K562 (cell line): ENCODE data around the gene POU2AF2. TPM values are rescaled to one million over a fixed set of nuclear protein-coding genes. Genes with fewer than 3 reads are reported as not detected.

Experiments
- ATAC-seq: fragments of 200-7000 bp; cut with Tn5 transposase; 3 replicates; pipeline ENCODE4 v1.9.1; 2020; ENCODE audit warnings: moderate library complexity
- BruUV-seq: library from RNA; stranded (reverse); fragments of 400-500 nt; replicated peaks from 2 replicates; lab custom pipeline; 2021; lab: Mats Ljungman, UMichigan
- CTCF ChIA-PET: fragments of 300-600 bp; formaldehyde crosslinking; extraction: SDS; loops from one replicate; lab custom pipeline; 2021; ENCODE audit warnings: low intra/inter-chr PET ratio; lab: Yijun Ruan, JAX
- POLR2A ChIA-PET: fragments of 300-600, 350-650 bp; sonication (Branson Sonifier 250); formaldehyde crosslinking; extraction: SDS; loops from one replicate; lab custom pipeline; 2021; ENCODE audit warnings: antibody characterized with exemption, inconsistent platforms; lab: Yijun Ruan, JAX
- DNase-seq, 4 experiments: peaks; one replicate each; pipeline versions ENCODE4 v3.0.0 to v3.0.0-alpha.2; 2011 to 2018; ENCODE audit warnings: low spot score in 3 of 4, mixed read lengths in 3 of 4; ENCODE audit errors: extremely low read depth in 1 of 4
- FAIRE-seq: peaks from 2 replicates; lab custom pipeline; 2011; peaks lifted over from hg19 to GRCh38; lab: Jason Lieb, UNC
- H2AFZ ChIP-seq: 2 replicates; pipeline ENCODE4 v1.6.0; 2011; ENCODE audit warnings: low read depth, low read length, control low read depth, inconsistent platforms
- H3K27ac ChIP-seq: fragments of 200-600 bp; 3 replicates; pipeline ENCODE4 v1.8.0; 2011; ENCODE audit warnings: low read depth, mild to moderate bottlenecking, control low read depth, inconsistent platforms, low read length, moderate library complexity, mixed read lengths; ENCODE audit errors: extremely low read depth
- H3K27me3 ChIP-seq, 2 experiments: fragments of 300-600 bp in 1 of 2; 2 replicates in 1 of 2; 3 replicates in 1 of 2; pipeline versions ENCODE4 v1.6.0 to v1.8.0; 2011; ENCODE audit warnings: inconsistent platforms in 2 of 2, low read length in 2 of 2, mild to moderate bottlenecking in 1 of 2, mixed read lengths in 1 of 2, moderate library complexity in 1 of 2; ENCODE audit not compliant: control insufficient read depth in 2 of 2, insufficient read depth in 2 of 2
- H3K36me3 ChIP-seq: fragments of 300-600 bp; 3 replicates; pipeline ENCODE4 v1.8.0; 2011; ENCODE audit warnings: mild to moderate bottlenecking, low read length, inconsistent platforms; ENCODE audit not compliant: control insufficient read depth, insufficient read depth
- H3K4me1 ChIP-seq, 2 experiments: fragments of 200-600 bp in 1 of 2; replicated peaks in 1 of 2; 2 replicates in 1 of 2; 3 replicates in 1 of 2; pipeline versions ENCODE4 v1.5.1 to v1.8.0; 2011; ENCODE audit warnings: inconsistent platforms in 2 of 2, low read length in 2 of 2, mild to moderate bottlenecking in 1 of 2, mixed read lengths in 1 of 2, moderate library complexity in 1 of 2; ENCODE audit not compliant: control insufficient read depth in 2 of 2, insufficient read depth in 2 of 2
- H3K4me2 ChIP-seq: 2 replicates; pipeline ENCODE4 v1.6.1; 2011; ENCODE audit warnings: low read length, control low read depth, inconsistent platforms, mixed read lengths; ENCODE audit not compliant: insufficient read depth
- H3K4me3 ChIP-seq: fragments of 200-600 bp; sonication (generic), shearing (Covaris generic); 2 replicates; pipeline ENCODE4 v1.5.1; 2016; ENCODE audit warnings: control low read depth, inconsistent platforms
- H3K79me2 ChIP-seq: fragments of 200-600 bp; 3 replicates; pipeline ENCODE4 v1.8.0; 2011; ENCODE audit warnings: low read length, inconsistent platforms; ENCODE audit not compliant: control insufficient read depth, insufficient read depth
- H3K9ac ChIP-seq, 2 experiments: 2 replicates each; pipeline versions ENCODE4 v1.6.0 to v1.6.1; 2011; ENCODE audit warnings: low read depth in 2 of 2, low read length in 2 of 2, control low read depth in 1 of 2, inconsistent platforms in 1 of 2, mild to moderate bottlenecking in 1 of 2, mixed read lengths in 1 of 2; ENCODE audit not compliant: insufficient read depth in 1 of 2
- H3K9me1 ChIP-seq: one replicate; pipeline ENCODE4 v1.6.0; 2011; ENCODE audit warnings: inconsistent platforms, mild to moderate bottlenecking, low read length, moderate library complexity; ENCODE audit not compliant: control insufficient read depth, insufficient read depth
- H3K9me3 ChIP-seq: replicated peaks from 2 replicates; pipeline ENCODE4 v1.5.1; 2011; ENCODE audit warnings: low read depth, low read length, inconsistent platforms; ENCODE audit not compliant: control insufficient read depth, insufficient read depth
- H4K20me1 ChIP-seq: replicated peaks from 2 replicates; pipeline ENCODE4 v1.6.1; 2011; ENCODE audit warnings: low read length, inconsistent platforms, mixed read lengths; ENCODE audit not compliant: control insufficient read depth, insufficient read depth
- CGGBP1 ChIP-seq: fragments of 250-450 bp; sonication (Bioruptor Pico); IDR thresholded peaks from 2 replicates; pipeline ENCODE4 v1.9.0; 2021; ENCODE audit warnings: mild to moderate bottlenecking
- IFI16 ChIP-seq: fragments of 250-450 bp; sonication (Bioruptor Pico); IDR thresholded peaks from 2 replicates; pipeline ENCODE4 v2.1.2; 2022; ENCODE audit warnings: mild to moderate bottlenecking, inconsistent platforms
- PCBP2 ChIP-seq: fragments of 200-400 bp; formaldehyde crosslinking; IDR thresholded peaks from 2 replicates; pipeline ENCODE4 v1.6.1; 2018; ENCODE audit warnings: low read length, low read depth, mild to moderate bottlenecking, moderate library complexity; ENCODE audit not compliant: poor library complexity, severe bottlenecking
- PTTG1 ChIP-seq: fragments of 450-650 bp; IDR thresholded peaks from 2 replicates; pipeline ENCODE4 v1.6.1; 2016; ENCODE audit warnings: low read depth, mild to moderate bottlenecking, missing genetic modification characterization, missing compliant biosample characterization
- RBFOX2 ChIP-seq: fragments of 200-400 bp; formaldehyde crosslinking; IDR thresholded peaks from 2 replicates; pipeline ENCODE4 v1.6.1; 2017; ENCODE audit warnings: low read depth, mild to moderate bottlenecking, low read length, moderate library complexity
- ZBTB49 ChIP-seq: sonication (generic); formaldehyde crosslinking; IDR thresholded peaks from 2 replicates; pipeline ENCODE4 v1.8.0; 2022; ENCODE audit warnings: missing genetic modification reagents, mild to moderate bottlenecking, borderline replicate concordance
- ZNF146 ChIP-seq: IDR thresholded peaks from one replicate; pipeline ENCODE4 v1.6.1; 2018; ENCODE audit warnings: missing compliant biosample characterization; ENCODE audit not compliant: unreplicated experiment
- ZNF347 ChIP-seq: fragments of 450-650 bp; formaldehyde crosslinking; IDR thresholded peaks from 2 replicates; pipeline ENCODE4 v1.4.0; 2020; ENCODE audit warnings: low read depth, mild to moderate bottlenecking, moderate library complexity
- WGBS: fragments of 100-300 bp; shearing (Covaris generic); methylation state at CpG from one replicate; pipeline ENCODE4 v1.1.6; 2016; ENCODE audit warnings: low coverage, mixed read lengths; ENCODE audit not compliant: insufficient coverage; ENCODE audit errors: missing lambda C conversion rate; 5-methylcytosine and 5-hydroxymethylcytosine counted together
- in situ Hi-C: fragments of 300-500 bp; cut with MboI; formaldehyde crosslinking; loops from 4 replicates; pipeline ENCODE4 v1.15.0; 2018; ENCODE audit warnings: inconsistent platforms, mixed read lengths
- intact Hi-C: fragments of 100-400 bp; cut with micrococcal nuclease; formaldehyde crosslinking; loops from 2 replicates; pipeline ENCODE4 v1.14.2; 2022
- polyA plus RNA-seq, 8 experiments: library from polyadenylated mRNA; depleted of rRNA in 4 of 8; stranded (reverse) in 5 of 8; unstranded in 3 of 8; fragments of >200 nt; fragmentation: Nextera tagmentation in 2 of 8; fragmentation: Illumina TruSeq in 1 of 8; extraction: Ambion mirVana in 2 of 8; extraction: Trizol in 1 of 8; gene quantifications; 2 replicates each; pipeline versions ENCODE4 v1.2.1 to v1.2.3, GENCODE V29; 2011 to 2014; ENCODE audit warnings: inconsistent platforms in 1 of 8, missing spikeins in 1 of 8
- total RNA-seq, 7 experiments: library from RNA; depleted of rRNA in 6 of 7; stranded (reverse); fragments of >200 nt in 6 of 7; fragmentation: Illumina TruSeq in 2 of 7; extraction: Trizol in 2 of 7; gene quantifications; 2 replicates each; pipeline versions ENCODE4 v1.2.1 to v1.2.3, GENCODE V29; 2011 to 2021; ENCODE audit warnings: low replicate concordance in 1 of 7
- TF ChIP-seq, protein P1 (sequence below): fragments of 250-450 bp; sonication (Bioruptor Pico); IDR thresholded peaks from 2 replicates; pipeline ENCODE4 v1.8.0; 2021; ENCODE audit warnings: mild to moderate bottlenecking, moderate library complexity

POU2AF2 gene
- total and polyA plus RNA-seq, 9 of the 15 experiments (the other 6 are each of a cell fraction or from before 2014, with no cell fraction given), result not detected

- Histone ChIP-seq H3K27me3 (peaks cover 2 to 28% of the 10 kb centered on the region in 2 experiments; a peak in 3 of 5 replicates), H3K9me3 (no peaks in the 10 kb centered on the region), H3K4me3 (no peak overlapping the region), H3K79me2 (no peaks in the 10 kb centered on the region), H3K9ac (no peak overlapping the region), H3K4me2 (no peak overlapping the region), H3K27ac (no peak overlapping the region), H2AFZ (no peak overlapping the region), H3K9me1 (no peaks in the 10 kb centered on the region), H3K4me1 (peaks cover 0 to 9% of the 10 kb centered on the region in 2 experiments; a peak in 1 of 5 replicates), H4K20me1 (peaks cover 3% of the 10 kb centered on the region; the same call in 1 of the 2 replicates), H3K36me3 (no peaks in the 10 kb centered on the region)
- ATAC-seq, result no peak
- DNase-seq, result no peak
- no TSS peak for BruUV-seq
- in situ Hi-C loops (no loop called here), intact Hi-C loops (no loop called here)
- TF ChIP-seq CGGBP1 (CRISPR knock-in tag) (no peak), IFI16 (CRISPR knock-in tag) (no peak), ZNF347 (CRISPR knock-in tag) (no peak), ZNF146 (CRISPR knock-in tag) (no peak), ZBTB49 (CRISPR knock-in tag) (no peak), RBFOX2 (no peak), PCBP2 (no peak), PTTG1 (tag) (no peak)
- TF ChIP-seq, protein P1, sequence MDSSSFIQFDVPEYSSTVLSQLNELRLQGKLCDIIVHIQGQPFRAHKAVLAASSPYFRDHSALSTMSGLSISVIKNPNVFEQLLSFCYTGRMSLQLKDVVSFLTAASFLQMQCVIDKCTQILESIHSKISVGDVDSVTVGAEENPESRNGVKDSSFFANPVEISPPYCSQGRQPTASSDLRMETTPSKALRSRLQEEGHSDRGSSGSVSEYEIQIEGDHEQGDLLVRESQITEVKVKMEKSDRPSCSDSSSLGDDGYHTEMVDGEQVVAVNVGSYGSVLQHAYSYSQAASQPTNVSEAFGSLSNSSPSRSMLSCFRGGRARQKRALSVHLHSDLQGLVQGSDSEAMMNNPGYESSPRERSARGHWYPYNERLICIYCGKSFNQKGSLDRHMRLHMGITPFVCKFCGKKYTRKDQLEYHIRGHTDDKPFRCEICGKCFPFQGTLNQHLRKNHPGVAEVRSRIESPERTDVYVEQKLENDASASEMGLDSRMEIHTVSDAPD, result no peak
- no peak for FAIRE-seq
- CTCF ChIA-PET, result no interaction called here
- POLR2A ChIA-PET, result no interaction called here
- WGBS, result 0% methylated on average over 9 of the region's 9 CpGs
These were observed 55.0 kb downstream of the POU2AF2 start for GRCh38 chr11:111300569-111300968.
